Lower leg skin (tissue), 4 donors: ENCODE data around the gene PPP1R15B. TPM values are rescaled to one million over a fixed set of nuclear protein-coding genes. Genes with fewer than 3 reads are reported as not detected.

Experiments used
- DNase-seq, 2 donors: peaks; one replicate each; pipeline ENCODE4 v3.0.0-alpha.2; 2019; ENCODE audit warnings: low spot score in 2 of 2
- H3K4me3 ChIP-seq: fragments of 200-600 bp; sonication (generic); 2 replicates; pipeline ENCODE4 v1.5.1; 2017; ENCODE audit warnings: mild to moderate bottlenecking, low read depth; ENCODE audit not compliant: poor library complexity, severe bottlenecking
- POLR2A ChIP-seq, 2 donors: fragments of 450-650 bp; IDR thresholded peaks; one replicate each; pipeline ENCODE4 v1.6.1; 2016 to 2017; ENCODE audit warnings: antibody characterized with exemption in 2 of 2, mild to moderate bottlenecking in 1 of 2, moderate library complexity in 1 of 2
- WGBS, 2 donors: methylation state at CpG; one replicate each; pipeline ENCODE4 v1.1.5; 2018; 5-methylcytosine and 5-hydroxymethylcytosine counted together
- intact Hi-C: fragments of 100-400 bp; cut with DNase I; formaldehyde crosslinking; loops from one replicate; pipeline ENCODE4 v1.15.0; 2023; ENCODE audit warnings: low total_unique reads
- total RNA-seq, 4 donors: library from RNA; depleted of rRNA; stranded (reverse); fragments of >200 nt; gene quantifications; one replicate each; pipeline ENCODE4 v1.1.0, GENCODE V29; 2016
- TF ChIP-seq, protein P1 (sequence below), 3 donors: fragments of 450-650 bp; IDR thresholded peaks; one replicate each; pipeline ENCODE4 v1.5.1; 2016; ENCODE audit warnings: antibody characterized with exemption in 3 of 3, mild to moderate bottlenecking in 3 of 3, moderate library complexity in 2 of 3

Gene PPP1R15B
- total RNA-seq, 4 donors from 2014 or later, result 37.9 to 56.4 (median 49.5) TPM

DNA sequence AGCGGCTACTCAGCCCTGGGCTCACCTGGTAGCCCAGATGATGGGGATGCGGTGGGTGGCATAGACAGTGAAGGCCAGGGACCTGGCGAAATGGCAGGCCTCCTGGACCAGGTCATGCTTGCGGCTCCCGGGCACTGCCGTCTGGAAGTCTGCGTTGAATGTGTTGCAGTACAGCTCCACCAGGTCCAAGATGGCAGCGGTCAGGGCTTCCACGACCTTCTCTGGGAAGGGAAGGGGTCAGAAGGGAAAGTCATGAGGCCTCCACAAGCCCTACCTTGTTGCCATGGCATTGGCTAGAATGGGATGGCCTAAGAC, 44.2 kb upstream of the PPP1R15B start:
- WGBS, 2 donors, result 92 to 99% methylated on average over 9 of the region's 9 CpGs
- no peak overlapping the region for H3K4me3 ChIP-seq
- DNase-seq, result no peak
- no peak for TF ChIP-seq POLR2A (IDR thresholded peaks at IDR 0.05)
- TF ChIP-seq, protein P1, sequence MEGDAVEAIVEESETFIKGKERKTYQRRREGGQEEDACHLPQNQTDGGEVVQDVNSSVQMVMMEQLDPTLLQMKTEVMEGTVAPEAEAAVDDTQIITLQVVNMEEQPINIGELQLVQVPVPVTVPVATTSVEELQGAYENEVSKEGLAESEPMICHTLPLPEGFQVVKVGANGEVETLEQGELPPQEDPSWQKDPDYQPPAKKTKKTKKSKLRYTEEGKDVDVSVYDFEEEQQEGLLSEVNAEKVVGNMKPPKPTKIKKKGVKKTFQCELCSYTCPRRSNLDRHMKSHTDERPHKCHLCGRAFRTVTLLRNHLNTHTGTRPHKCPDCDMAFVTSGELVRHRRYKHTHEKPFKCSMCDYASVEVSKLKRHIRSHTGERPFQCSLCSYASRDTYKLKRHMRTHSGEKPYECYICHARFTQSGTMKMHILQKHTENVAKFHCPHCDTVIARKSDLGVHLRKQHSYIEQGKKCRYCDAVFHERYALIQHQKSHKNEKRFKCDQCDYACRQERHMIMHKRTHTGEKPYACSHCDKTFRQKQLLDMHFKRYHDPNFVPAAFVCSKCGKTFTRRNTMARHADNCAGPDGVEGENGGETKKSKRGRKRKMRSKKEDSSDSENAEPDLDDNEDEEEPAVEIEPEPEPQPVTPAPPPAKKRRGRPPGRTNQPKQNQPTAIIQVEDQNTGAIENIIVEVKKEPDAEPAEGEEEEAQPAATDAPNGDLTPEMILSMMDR (IDR thresholded peaks at IDR 0.05), result no peak
- intact Hi-C loops, result no loop called here

DNA sequence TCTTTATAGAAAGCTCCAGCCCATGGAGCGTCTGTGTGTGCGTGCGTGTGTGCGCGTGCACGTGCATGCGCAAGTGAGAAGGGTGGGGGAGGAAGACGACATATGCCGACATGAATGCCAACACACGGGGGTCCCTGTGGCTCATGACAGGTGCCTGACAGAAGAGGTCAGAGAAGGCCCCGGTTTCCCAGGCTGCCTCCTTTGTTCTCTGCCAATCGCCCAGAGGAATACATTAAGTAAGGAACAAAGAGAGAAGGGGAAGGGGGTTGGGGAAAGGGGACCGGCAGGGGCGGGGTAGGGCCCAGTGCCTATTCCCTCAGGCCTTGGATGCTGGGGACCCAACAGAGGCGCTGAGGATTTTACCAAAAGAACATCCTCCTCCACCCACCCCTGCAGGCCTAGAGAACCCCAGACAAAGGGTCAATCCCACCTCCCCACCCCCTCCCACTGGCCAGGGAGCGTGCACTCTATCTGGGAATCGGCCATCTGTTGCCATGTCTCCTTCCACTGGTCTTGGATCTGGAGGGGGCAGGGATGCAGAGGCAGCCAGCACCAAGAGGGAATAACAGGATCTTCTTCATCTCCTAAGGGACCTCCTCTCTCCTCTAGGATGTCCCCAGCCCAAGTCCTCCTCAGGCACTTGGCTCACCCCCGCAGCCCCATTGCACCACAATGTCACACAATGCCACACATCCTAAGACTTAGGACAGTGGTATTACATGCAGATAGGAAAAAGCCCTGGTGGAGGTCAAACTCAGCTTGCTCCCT, 43.6 kb upstream of the PPP1R15B start:
- TF ChIP-seq, protein P1 (IDR thresholded peaks at IDR 0.05), result no peak
- no peak for TF ChIP-seq POLR2A (IDR thresholded peaks at IDR 0.05)
- intact Hi-C loops, result no loop called here
- no peak for DNase-seq
- no peak overlapping the region for H3K4me3 ChIP-seq
- 80% methylated on average over 18 of the region's 18 CpGs for WGBS, 2 donors

DNA sequence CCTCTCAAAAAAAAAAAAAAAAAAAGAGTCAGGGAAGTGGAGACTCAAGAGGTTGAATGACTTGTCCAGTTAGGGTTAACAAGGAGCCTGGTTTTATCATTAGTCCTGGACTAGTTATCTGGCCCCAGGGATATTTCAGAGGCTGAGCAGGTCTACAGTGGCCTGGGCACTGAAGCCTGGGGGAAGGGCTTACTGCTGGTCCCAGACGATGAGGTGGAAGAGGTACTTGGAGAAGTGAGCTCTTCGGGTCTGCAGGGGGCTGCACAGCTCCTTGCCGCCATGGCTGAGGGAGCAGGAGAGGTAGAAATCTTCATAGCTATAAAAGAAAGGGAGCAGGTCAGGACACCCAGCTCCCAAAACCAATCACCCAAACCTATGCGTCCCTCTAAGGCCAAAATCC, 42.9 kb upstream of the PPP1R15B start:
- DNase-seq, result no peak
- 96 to 97% methylated on average over 4 of the region's 4 CpGs for WGBS, 2 donors
- TF ChIP-seq POLR2A (IDR thresholded peaks at IDR 0.05), result no peak
- TF ChIP-seq, protein P1 (IDR thresholded peaks at IDR 0.05), result no peak
- H3K4me3 ChIP-seq, result no peak overlapping the region
- intact Hi-C loops, result no loop called here

DNA sequence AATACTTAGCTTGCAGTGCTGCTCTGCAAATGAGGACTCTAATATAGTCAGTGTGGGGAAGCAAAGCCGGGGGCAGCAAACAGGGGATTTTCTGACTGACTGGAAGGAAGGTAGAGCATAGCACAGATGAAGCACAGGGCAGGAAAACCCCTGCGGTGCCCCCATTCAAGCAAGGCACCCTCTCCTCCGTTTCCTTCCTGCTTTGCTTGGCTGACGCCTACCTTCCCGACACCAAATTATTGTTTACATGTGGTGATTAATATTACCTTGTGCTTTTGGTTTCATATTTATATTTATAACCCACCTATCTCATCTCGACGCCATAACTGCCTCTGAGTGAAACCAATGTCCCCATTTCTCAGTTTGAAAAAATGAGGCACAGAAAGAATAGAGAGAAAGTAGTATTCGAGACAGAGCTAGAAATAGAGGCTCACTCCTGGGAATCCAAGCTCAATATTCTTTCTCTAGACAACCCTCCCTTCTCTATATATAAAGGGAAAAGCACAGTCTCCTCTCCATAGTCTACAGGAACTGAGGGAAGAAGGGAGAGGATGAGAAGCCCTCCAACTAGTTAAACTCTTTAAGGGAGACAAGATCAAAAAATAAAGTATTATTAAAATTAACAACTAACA, 41.6 kb upstream of the PPP1R15B start:
- H3K4me3 ChIP-seq, result no peak overlapping the region
- intact Hi-C loops, result no loop called here
- no peak for TF ChIP-seq POLR2A (IDR thresholded peaks at IDR 0.05)
- TF ChIP-seq, protein P1 (IDR thresholded peaks at IDR 0.05), result no peak
- WGBS, 2 donors, result 65 to 71% methylated on average over 8 of the region's 8 CpGs
- no peak for DNase-seq

DNA sequence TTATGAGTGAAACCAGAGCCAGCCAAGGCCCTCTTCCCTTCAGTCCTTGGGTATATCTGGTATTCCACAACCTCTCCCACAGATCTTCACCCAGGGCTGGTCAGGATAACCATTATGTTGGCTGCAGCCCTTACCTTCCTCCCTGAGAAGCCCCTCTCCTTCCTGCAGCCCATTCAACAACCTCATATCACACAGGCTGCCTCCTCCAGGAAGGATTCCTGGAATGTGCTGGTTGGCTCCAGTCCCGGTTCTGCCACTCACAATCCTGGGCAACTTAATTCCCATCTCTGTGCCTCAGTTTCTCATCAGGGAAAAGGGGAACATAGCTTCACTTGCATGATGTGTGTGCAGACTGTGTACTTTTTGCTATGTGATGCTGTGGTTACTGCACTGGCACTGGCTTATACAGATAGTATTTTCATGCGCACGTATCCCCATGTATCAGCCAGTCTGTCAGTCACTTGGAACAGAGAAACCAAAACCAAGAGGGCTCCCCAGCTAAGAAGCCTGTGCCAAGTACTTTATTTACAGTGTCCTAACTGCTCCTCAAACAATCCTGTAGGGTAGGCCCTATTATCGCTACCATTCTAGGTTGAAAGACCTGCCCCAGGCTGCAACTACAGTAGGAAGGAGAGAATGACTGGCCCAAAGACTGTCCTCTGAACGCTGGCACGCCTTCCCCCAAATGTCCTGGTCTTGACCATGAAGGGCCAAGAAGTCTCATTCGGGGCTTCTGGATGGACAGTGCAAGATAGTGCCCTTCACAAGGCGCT, 39.9 kb upstream of the PPP1R15B start:
- intact Hi-C loops, result no loop called here
- no peak for DNase-seq
- H3K4me3 ChIP-seq, result no peak overlapping the region
- TF ChIP-seq, protein P1 (IDR thresholded peaks at IDR 0.05), result no peak
- no peak for TF ChIP-seq POLR2A (IDR thresholded peaks at IDR 0.05)
- WGBS, 2 donors, result 68 to 76% methylated on average over 8 of the region's 8 CpGs
